Measurements from ENCODE around the gene NOVA2.

DNA sequence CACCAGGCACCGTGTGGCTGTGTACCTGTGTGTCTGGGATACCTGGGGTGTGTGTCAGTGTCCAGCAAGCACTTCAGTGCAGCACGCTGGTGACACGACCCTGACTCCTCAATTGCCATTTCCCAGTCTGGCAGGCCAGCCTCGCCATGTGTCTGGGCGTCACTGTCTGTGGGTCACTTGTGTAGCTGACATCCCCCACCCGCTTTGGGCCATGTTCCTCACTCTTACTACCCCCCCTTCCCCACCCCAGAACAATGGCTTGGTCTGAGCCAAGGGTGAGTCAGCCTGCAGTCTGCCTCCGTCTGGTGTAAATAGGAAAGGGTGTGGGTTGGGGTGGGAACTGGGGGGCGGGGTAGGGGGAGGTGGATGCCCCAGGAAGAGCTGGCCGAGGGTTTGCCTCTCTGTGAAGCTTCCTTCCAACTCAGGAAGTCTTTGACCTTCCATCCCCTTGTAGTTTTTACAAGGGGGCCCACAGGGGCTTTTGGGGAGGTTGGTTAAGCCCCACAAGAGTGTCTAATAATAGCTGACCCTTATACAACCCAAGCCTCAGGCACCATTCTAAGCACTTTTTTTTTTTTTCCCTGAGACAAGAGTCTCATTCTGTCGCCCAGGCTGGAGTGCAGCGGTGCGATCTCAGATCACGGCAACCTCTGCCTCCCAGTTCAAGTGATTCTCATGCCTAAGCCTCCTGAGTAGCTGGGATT lies 17.6 kb downstream of the NOVA2 start:
- TF ChIP-seq POLR2A (IDR thresholded peaks at IDR 0.05; ENCODE audit: low read depth, low read length) = peak; percentile 65
- TF ChIP-seq, protein P1, sequence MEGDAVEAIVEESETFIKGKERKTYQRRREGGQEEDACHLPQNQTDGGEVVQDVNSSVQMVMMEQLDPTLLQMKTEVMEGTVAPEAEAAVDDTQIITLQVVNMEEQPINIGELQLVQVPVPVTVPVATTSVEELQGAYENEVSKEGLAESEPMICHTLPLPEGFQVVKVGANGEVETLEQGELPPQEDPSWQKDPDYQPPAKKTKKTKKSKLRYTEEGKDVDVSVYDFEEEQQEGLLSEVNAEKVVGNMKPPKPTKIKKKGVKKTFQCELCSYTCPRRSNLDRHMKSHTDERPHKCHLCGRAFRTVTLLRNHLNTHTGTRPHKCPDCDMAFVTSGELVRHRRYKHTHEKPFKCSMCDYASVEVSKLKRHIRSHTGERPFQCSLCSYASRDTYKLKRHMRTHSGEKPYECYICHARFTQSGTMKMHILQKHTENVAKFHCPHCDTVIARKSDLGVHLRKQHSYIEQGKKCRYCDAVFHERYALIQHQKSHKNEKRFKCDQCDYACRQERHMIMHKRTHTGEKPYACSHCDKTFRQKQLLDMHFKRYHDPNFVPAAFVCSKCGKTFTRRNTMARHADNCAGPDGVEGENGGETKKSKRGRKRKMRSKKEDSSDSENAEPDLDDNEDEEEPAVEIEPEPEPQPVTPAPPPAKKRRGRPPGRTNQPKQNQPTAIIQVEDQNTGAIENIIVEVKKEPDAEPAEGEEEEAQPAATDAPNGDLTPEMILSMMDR (IDR thresholded peaks at IDR 0.05; ENCODE audit: extremely low read depth in 1 of 2, insufficient read depth in 1 of 2, low read depth in 1 of 2, low read length in 2 of 2) = no peak
- TF ChIP-seq JUN (IDR thresholded peaks at IDR 0.05; ENCODE audit: borderline replicate concordance, insufficient read depth, insufficient read length, low read depth) = peak; percentile 65
- no peak for TF ChIP-seq EZH2 (IDR thresholded peaks at IDR 0.05; ENCODE audit: borderline replicate concordance, low read depth, low read length, severe bottlenecking)
- no peak for TF ChIP-seq GATA2 (IDR thresholded peaks at IDR 0.05; ENCODE audit: insufficient read depth, insufficient read length, low read depth, low read length)
- TF ChIP-seq POLR2AphosphoS5 (IDR thresholded peaks at IDR 0.05; ENCODE audit: insufficient read depth, low read depth, low read length) = peak; percentile 86
- TF ChIP-seq, protein P2, sequence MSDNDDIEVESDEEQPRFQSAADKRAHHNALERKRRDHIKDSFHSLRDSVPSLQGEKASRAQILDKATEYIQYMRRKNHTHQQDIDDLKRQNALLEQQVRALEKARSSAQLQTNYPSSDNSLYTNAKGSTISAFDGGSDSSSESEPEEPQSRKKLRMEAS (IDR thresholded peaks at IDR 0.05; ENCODE audit: insufficient read depth, insufficient read length) = peak; percentile 83
